A549 treated with ZK216348 at 1 μM for 4 hours (cell line): ENCODE measurements around the gene KNOP1. TPM values are rescaled to one million over a fixed set of nuclear protein-coding genes. Genes with fewer than 3 reads are reported as not detected.

Experiments
- total RNA-seq: library from RNA; stranded (reverse); fragments of 200-300 nt; extraction: Qiagen RNA extraction; gene quantifications from 5 replicates; pipeline ENCODE4 v1.2.3, GENCODE V29; 2022; ENCODE audit warnings: low read depth

KNOP1 gene
- 37.6 to 49.8 TPM (median 45.1 TPM) in 5 replicates for total RNA-seq

GRCh38 chr16:19717741-19718623 lies at the start of gene KNOP1, which contains the start of gene IQCK:
TSS of gene KNOP1 (minus strand) at chr16:19718227. CDS start at chr16:19715035, 3,192 bp downstream.
TSS of gene IQCK (plus strand) at chr16:19718271. CDS start at chr16:19718307, 36 bp downstream.

Other genes with a start within 250 kb of the KNOP1 start
- gene GDE1, start 196.1 kb downstream of the KNOP1 start, total RNA-seq: 71.8 to 92.2 TPM (median 76.9 TPM) in 5 replicates
- 5.9 to 10.3 TPM (median 9.1 TPM) in 5 replicates for gene CCP110, start 194.3 kb downstream of the KNOP1 start, total RNA-seq
- gene VPS35L, start 162.5 kb downstream of the KNOP1 start, total RNA-seq: 28.8 to 33.5 TPM (median 31.3 TPM) in 5 replicates
- gene IQCK, start within 50 bp of the KNOP1 start, total RNA-seq: 8.5 to 10.6 TPM (median 9.1 TPM) in 5 replicates
- gene GPRC5B, start 166.6 kb upstream of the KNOP1 start, total RNA-seq: 29.0 to 36.2 TPM (median 32.8 TPM) in 5 replicates